Measurements from ENCODE around the gene YBEY.

- TF ChIP-seq GATA2 (CRISPR knock-in tag; IDR thresholded peaks at IDR 0.05) (no peak), CTCF (IDR thresholded peaks at IDR 0.05) (no peak), EP300 (IDR thresholded peaks at IDR 0.05; ENCODE audit: borderline replicate concordance in 1 of 2, low read depth in 1 of 2, low read length in 1 of 2) (no peak), TEAD4 (IDR thresholded peaks at IDR 0.05; ENCODE audit: borderline replicate concordance, insufficient read depth) (no peak), USF1 (IDR thresholded peaks at IDR 0.05; ENCODE audit: borderline replicate concordance, low read depth) (no peak), GABPA (IDR thresholded peaks at IDR 0.05; ENCODE audit: low read depth) (no peak), YY1 (IDR thresholded peaks at IDR 0.05; ENCODE audit: low read depth) (no peak), JUND (IDR thresholded peaks at IDR 0.05) (no peak), RAD21 (IDR thresholded peaks at IDR 0.05; ENCODE audit: low read length) (no peak)
Measured at GRCh38 chr21:46248827-46249226, 37.3 kb upstream of the YBEY start.
